NCI-H526 treated with DMSO at 0.1 percent for 48 hours (cell line): ENCODE measurements around the gene CBS.
"Not testable (repeated sequence)": the region's sequence is repeated elsewhere in the genome, so short reads cannot be mapped to it uniquely, and the experiment has no call there.

Source experiments
- DNase-seq: peaks from one replicate; lab custom pipeline; 2025; lab: John Stamatoyannopoulos, UW

CBS gene

GRCh38 chr21:43068065-43068464 lies 7.6 kb downstream of the CBS start:
- DNase-seq, result not testable (repeated sequence)

- not testable (repeated sequence) for DNase-seq
Observed at GRCh38 chr21:43066690-43067089, 8.9 kb downstream of the CBS start.

GRCh38 chr21:43065991-43066390 lies 9.6 kb downstream of the CBS start:
- DNase-seq, result not testable (repeated sequence)

- DNase-seq, result not testable (repeated sequence)
Observed at GRCh38 chr21:43064265-43064917, 11.2 kb downstream of the CBS start.

GRCh38 chr21:43062955-43063664 lies 12.5 kb downstream of the CBS start:
- not testable (repeated sequence) for DNase-seq

DNA sequence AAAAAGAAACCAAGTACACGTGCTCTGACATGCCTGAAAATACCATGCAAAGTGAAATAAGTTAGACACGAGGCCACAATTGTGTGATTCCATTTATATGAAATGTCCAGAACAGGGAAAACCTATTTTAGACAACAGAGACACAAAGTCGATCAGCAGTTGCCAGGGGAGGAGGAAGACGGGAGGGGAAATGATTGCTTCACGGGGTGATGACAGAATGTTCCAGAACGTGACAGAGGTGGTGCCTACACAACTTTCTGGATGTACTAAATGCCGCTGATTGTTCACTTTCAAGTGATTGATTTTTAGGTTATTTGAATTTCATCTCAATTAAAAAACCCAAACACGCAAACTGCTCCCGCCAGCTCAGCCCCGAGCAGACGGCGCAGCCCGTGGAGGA lies 22.5 kb downstream of the CBS start:
- DNase-seq, result not testable (repeated sequence)

DNA sequence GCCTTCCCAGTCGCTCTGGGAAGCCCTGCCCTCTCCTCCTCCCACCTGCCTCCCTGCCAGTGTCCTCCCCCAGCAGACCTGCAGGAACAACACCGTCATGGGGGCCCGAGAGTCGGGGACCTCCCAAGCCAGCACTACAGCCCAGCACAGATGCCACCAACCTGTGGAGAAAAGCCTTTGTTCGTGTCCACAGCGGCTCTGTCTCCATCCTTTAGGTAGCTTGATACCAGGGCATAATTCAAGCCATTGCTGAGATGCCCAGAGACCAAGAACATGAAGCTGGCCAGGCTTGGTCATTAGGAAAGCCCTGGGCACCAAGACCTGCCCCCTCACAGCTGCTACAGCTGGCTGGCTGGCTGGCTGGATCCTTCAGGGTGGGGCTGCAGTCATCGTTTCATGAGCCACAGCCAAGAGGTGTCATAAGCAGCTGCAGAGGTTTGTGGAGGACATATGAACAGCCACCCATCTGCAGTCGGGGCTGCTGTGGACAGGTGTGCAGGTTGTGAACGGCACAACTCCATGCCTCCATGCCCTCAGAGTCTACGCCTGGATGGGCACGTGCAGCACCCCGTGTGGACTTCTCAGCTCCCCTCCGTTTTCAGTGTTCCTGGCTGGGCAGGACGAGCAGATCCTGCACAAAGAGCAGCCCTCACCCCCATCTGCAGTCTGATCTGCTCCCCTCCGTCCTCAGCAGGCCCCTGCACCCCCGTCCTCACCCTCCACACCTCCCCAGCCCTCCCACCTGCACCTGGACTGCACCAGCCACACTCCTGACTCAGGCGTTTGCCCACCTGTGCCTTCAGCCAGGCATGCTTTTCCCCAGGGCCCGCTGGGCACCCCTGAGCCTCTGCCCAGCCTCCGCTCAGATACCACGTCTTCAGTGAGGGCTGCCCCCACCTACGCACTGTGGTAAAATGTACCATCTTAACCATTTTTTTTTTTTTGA lies 29.5 kb downstream of the CBS start:
- not testable (repeated sequence) for DNase-seq

- not testable (repeated sequence) for DNase-seq
Observed at GRCh38 chr21:43045165-43045875, 30.3 kb downstream of the CBS start.

DNA sequence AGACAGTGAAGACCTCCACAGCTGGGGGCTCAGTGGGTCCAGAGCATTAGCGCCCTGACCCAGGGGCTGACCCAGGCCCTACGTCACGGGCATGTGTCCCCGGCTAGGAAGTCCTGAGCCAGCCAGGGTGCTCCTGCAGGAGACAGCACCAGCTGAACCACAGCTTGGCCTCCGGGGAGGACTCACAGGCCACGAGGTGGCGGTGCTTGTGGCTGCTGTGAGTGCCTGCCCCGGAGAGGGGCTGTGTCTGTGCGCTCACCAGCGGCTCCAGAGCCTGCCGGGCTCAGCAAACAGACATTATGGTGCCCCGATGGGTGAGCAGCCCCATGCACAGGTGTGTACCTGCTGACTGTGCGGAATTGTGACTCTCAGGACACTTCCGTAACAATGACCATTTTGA lies 31.1 kb downstream of the CBS start:
- not testable (repeated sequence) for DNase-seq

GRCh38 chr21:43043291-43043690 lies 32.3 kb downstream of the CBS start:
- not testable (repeated sequence) for DNase-seq

DNA sequence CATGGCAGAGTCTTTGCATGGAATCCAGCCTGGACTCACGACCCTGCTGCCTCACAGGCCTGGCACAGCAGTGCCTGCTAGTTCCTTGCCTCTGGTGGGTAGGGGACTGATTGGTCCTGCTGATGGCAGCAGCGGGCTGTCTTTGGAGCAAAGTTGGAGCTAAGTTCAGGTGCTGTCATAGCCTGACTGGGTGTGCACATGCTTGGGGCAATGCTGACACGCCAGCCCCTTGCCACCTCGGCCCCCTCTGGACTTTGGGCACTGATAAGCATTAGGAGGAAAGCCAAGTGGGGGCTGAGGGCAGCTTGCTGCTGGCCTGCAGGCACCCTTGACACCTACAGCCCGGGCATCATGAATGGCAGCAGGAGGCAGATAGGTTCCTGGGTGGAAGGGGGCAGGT lies 33.5 kb downstream of the CBS start:
- not testable (repeated sequence) for DNase-seq

GRCh38 chr21:43038659-43039044 lies 37.0 kb downstream of the CBS start:
- not testable (repeated sequence) for DNase-seq

- not testable (repeated sequence) for DNase-seq
Observed at GRCh38 chr21:43037918-43038658, 37.5 kb downstream of the CBS start.

DNA sequence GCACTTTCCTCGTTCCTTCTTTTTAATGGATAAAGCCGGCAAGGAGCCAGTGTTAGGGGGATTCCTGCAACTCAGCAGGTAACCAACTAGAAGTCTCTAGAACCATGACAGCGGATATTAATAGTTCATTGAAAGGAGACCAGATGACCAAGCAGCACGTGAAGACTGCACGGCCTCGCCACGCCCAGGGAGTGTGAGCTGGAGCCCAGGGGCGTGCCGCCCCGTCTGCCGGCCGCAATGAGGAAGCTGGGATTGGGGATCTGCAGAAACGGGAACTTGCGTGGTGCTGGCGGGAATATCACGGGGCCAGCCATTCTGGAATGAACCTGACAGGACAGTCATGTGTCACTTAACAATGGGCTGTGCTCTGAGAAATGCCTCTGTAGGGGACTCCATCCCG lies 38.7 kb downstream of the CBS start:
- not testable (repeated sequence) for DNase-seq

- no peak for DNase-seq
Observed at GRCh38 chr21:43034826-43035225, 40.8 kb downstream of the CBS start.

- no peak for DNase-seq
Observed at GRCh38 chr21:43034101-43034500, 41.5 kb downstream of the CBS start.

DNA sequence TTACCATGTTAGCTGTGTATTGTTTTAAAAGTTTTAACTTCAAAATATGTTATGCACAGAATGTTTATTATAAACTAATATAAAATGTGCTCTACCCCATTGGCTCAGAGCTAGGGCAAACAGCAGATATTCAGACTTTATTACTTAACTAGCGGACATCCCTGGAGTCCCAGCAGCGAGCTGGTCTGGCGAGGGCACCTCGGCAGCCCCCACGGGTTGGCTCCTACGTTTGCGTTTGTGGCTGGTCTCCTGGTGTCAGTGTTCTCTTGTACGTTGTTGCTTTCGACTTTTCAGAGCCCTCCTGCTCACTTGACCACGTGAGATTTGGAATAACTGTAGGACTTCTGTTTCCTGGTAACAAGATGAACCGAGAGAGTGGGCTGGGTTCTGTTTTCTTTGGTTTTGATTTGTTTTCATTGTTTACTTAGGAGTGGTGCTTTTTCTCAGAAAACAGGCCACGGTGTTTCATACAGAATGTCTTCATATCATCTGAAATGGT lies 44.5 kb downstream of the CBS start:
- no peak for DNase-seq

DNA sequence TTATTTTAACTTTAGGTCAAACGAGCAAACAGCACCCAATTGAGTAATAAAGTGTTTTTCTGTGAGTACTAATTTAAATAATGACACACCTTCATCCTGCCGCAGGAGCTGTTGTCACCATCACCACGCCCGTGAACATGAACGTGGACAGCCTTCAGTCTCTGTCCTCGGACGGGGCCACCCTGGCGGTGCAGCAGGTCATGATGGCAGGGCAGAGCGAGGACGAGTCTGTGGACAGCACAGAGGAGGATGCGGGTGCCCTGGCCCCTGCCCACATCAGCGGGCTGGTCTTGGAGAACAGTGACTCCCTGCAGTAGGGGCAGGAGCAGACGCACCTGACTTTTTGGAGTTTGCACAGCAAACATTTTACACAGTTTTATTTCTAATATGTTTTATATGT lies 45.9 kb downstream of the CBS start:
- DNase-seq, result no peak

DNA sequence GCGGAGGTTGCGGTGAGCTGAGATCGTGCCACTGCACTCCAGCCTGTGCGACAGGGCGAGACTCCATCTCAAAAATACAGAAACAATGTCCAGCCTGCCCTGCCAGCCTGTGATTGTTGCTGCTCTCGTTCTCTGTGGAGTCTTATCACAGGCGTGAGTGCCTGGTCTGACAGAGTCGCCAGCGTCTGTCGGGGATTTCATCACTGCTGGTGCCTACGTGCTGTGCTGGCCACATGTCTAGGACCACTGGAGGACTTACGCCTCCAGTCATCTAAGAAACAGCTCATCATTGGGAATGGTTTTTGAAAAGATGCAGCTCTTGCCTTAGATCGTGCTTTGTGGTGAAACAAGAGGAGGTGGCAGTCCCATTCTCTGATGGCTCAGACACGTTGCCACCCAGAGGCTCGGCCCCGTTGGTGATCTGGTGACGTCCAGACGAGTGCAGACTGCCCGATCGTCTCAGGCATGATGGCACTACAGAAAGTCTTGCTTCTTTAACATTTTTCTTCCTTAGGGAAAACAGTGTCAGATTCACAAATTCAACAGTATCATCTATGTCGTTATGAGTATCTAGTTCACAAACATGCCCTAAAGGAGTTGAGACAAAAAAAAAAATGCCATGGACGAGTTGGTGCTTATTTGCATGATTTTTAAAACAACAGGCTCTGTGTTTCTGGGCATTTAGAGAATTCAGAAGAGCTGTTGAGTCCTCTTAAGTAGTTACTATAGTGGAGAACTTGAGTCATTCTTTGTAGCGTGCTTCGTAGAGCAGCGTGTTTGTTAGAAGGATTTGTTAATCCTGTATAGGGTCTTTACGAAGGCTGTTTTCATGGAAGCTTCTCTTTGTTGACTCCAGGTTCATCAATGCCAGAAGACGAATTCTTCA lies 47.5 kb downstream of the CBS start:
- no peak for DNase-seq

GRCh38 chr21:43025636-43026180 lies 49.9 kb downstream of the CBS start:
- DNase-seq, result no peak
